LHCN-M2 (cell line): ENCODE results near the gene ARFRP1. TPM values are rescaled to one million over a fixed set of nuclear protein-coding genes. Genes with fewer than 3 reads are reported as not detected.

Source experiments
- DNase-seq: peaks from one replicate; pipeline ENCODE4 v3.0.0-alpha.2; 2012; ENCODE audit warnings: low read depth
- total RNA-seq: library from RNA; depleted of rRNA; stranded (reverse); fragments of >200 nt; gene quantifications from 2 replicates; pipeline ENCODE4 v1.2.3, GENCODE V29; 2014

Gene ARFRP1
- total RNA-seq, 1 experiment from 2014 or later, result 54.8 TPM

- no peak for DNase-seq
Observed at GRCh38 chr20:63691711-63692435, 15.9 kb downstream of the ARFRP1 start.

GRCh38 chr20:63690898-63691710 is 16.7 kb downstream of the ARFRP1 start:
- DNase-seq, result no peak

GRCh38 chr20:63690003-63690897 is 17.5 kb downstream of the ARFRP1 start:
- no peak for DNase-seq

GRCh38 chr20:63689046-63690002 is 18.5 kb downstream of the ARFRP1 start:
- no peak for DNase-seq

- no peak for DNase-seq
Observed at GRCh38 chr20:63688228-63689045, 19.3 kb downstream of the ARFRP1 start.

GRCh38 chr20:63687419-63688178 is 20.2 kb downstream of the ARFRP1 start:
- DNase-seq, result no peak

GRCh38 chr20:63686492-63687321 is 21.1 kb downstream of the ARFRP1 start:
- DNase-seq, result peak; percentile 92

- DNase-seq, result no peak
Observed at GRCh38 chr20:63686094-63686491, 21.7 kb downstream of the ARFRP1 start.

GRCh38 chr20:63685269-63686026 is 22.3 kb downstream of the ARFRP1 start:
- no peak for DNase-seq

- DNase-seq, result peak; percentile 98
Observed at GRCh38 chr20:63682384-63683139, 25.2 kb downstream of the ARFRP1 start.

GRCh38 chr20:63681609-63682142 is 26.1 kb downstream of the ARFRP1 start:
- no peak for DNase-seq

GRCh38 chr20:63680857-63681608 is 26.7 kb downstream of the ARFRP1 start:
- no peak for DNase-seq

GRCh38 chr20:63680427-63680826 is 27.3 kb downstream of the ARFRP1 start:
- DNase-seq, result no peak

GRCh38 chr20:63679799-63680305 is 27.9 kb downstream of the ARFRP1 start:
- DNase-seq, result no peak
